Body of pancreas (tissue), 4 donors: Measurements from ENCODE around the gene PTPRD.

Source experiments
- CTCF ChIP-seq, 7 experiments: fragments of 450-650 bp in 4 of 7; fragments of 200-600 bp in 3 of 7; sonication (generic) in 3 of 7; IDR thresholded peaks; one replicate each; pipeline ENCODE4 v1.5.1; 2016 to 2019; ENCODE audit warnings: antibody characterized with exemption in 7 of 7
- POLR2A ChIP-seq, 3 donors: fragments of 450-650 bp; IDR thresholded peaks; one replicate each; pipeline ENCODE4 v1.6.1; 2016; ENCODE audit warnings: antibody characterized with exemption in 3 of 3, mild to moderate bottlenecking in 2 of 3

GRCh38 chr9:9412241-9412640, 1200.6 kb downstream of the PTPRD start:
- TF ChIP-seq CTCF (IDR thresholded peaks at IDR 0.05) (no peak), POLR2A (IDR thresholded peaks at IDR 0.05) (no peak)
